Stimulated activated CD8-positive, alpha-beta memory T cell treated with anti-CD3 and anti-CD28 coated beads, Interleukin-7, amount 100 ng/mL, for 1 hour (primary cell): ENCODE measurements around the gene CACNA1C.

Source experiments
- DNase-seq, 2 donors: peaks; one replicate each; pipeline ENCODE4 v3.0.0-alpha.2; 2020; ENCODE audit warnings: low read depth in 2 of 2

The CACNA1C gene

DNA sequence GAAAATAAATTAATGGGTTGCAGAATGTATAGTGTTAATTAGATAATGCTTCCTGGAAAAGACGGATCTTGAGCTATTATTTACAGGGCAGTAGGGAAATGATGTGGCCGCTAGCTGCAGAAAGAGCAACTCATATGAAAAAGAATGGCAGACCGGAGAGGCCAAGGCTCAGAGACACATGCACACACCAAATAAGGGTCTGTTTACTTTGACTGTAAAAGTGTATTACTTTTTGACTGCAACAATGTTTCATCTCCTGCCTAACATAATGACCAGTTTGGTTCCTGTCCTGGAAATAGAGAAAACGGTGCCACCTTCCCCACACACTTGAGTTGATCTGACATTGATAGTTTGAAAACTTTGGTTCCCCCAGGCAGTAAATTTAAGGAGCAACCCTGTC lies 290.9 kb downstream of the CACNA1C start:
- DNase-seq: no peak

DNA sequence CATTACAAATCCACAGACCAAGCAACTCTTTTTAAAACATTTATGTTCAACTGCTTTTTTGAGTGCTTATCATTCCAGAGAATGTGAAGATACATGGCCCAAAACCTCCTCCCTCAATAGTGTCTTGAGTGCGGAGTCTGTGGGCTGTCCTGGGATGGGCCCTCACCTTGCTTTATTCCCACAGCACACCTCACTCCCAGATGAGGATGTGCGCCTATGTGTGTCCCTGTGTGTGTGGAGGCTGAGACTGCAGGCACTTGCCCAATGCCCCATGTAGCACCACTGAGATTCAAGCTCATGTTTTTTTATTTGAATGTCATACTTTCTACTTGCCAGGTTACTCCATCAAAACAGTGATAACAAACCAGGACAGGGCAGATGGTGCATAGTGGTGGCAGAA lies 291.7 kb downstream of the CACNA1C start:
- DNase-seq: no peak

DNA sequence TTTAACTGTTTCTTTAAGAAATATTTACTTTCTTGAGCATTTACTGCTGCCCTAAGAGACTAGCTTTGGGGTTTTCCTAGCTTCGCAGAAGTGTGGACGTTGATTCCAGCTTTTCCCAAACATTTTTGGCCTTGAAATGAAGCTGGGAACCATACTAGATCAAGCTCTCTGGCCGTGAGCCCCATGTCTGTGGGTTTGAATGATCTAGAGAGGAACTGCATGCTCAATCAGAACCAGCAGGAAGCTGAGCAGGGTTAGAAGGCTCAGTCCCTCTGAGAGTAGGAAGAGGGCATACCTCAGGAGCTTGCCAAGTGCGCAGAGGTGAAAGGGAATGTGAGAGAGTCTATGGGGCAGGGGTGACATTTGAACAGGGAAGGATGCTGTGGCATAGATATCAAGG lies 292.1 kb downstream of the CACNA1C start:
- no peak for DNase-seq

DNA sequence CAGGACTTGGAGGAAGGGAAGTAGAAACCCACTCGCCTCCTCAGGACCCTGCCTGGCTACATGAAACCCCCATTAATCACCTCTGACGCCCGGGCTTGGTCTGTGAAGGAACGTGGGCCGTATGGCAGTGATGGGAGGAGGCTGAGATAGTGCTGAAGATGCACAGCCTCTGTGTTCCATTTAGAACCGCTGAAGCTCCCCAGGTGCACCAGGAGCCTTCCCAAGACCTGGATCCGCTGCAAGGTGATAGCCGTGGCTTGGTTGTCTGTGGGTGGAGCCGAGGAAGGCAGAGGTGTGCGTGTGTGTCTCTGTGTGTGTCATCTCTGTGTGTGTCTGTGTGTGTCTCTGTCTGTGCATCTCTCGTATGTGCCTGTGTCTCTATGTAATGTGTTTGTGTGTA lies 293.1 kb downstream of the CACNA1C start:
- no peak for DNase-seq

DNA sequence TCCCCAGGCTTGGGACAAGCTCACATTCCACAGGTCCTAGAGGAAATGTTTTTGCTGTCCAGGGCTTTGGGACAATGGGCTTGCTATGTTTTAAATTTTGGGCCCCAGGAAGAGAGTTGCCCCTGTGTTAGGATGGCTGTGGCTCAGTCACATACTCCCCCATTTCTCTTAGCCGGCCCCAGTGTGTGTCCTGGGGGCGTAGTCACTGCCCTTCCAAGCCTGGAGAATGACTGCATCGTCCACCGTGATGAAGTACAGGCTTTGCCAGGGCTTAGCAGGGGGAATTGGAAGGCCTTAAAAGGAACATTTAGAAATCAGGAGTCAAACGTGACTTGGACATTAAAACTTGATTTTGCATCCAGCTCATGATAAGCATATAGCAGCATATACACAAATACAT lies 293.6 kb downstream of the CACNA1C start:
- no peak for DNase-seq

DNA sequence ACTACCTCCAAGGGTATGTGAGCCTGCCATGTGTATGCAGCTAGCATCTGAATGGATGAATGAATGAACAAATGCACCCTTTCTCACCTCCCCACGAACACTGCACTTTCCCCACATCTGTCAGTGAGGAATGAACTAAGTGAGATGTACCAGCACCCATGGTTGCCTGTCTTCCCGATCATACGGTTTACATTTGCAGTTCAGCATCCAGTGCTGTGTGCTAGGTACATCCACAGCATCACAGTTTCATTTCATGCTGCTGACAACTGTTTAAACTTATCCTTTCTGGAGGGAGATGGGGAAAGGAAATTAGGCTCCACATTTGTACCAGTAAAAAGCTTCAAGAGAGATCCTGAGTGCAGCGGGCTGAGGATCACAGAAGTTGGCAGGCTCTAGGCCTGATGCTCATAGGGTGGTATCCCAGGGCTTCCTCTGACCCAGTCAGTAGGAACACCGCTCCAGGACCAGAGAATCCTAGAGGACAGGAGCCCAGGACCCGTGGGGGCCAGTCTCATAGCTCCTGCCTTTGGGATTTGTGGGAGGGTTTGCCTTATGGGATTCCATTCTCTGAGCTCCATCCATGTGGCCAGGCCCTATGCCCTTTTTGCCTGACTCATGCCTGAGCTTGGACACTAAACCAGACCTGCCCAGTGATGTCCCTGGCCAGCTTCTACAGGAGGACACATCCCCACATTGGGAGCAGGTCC lies 294.5 kb downstream of the CACNA1C start:
- DNase-seq: no peak

DNA sequence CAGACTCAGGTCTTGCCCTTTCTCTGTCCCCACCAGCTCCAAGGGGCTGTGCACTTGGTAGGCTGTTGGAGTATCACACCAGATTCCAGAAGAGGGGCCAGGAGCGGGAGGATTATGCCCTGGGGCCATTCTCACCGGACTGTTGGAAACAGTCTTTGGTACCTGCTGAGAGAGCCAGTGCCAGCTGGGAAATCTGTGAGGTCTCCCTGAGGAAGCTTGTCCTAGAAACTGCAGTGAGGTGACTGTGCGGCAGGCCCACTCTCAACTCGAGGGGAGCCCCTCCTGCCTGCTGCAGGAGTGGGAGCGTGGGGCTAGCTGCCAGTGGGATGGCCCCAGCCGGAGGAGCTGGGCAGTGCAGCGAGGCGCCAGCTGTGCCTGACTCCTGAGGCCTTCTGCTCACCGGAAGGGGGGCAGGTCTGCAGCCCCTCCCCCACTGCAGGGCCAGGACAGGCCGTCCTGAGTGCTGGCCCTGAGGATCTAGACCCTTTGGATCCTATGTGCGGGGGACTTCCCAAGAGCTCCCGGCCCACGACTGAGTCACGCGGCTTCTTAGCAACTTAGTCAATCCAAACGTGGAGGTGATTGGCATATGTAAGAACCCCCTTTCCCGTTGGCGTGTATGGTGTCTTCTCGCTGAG lies 295.2 kb downstream of the CACNA1C start:
- no peak for DNase-seq

DNA sequence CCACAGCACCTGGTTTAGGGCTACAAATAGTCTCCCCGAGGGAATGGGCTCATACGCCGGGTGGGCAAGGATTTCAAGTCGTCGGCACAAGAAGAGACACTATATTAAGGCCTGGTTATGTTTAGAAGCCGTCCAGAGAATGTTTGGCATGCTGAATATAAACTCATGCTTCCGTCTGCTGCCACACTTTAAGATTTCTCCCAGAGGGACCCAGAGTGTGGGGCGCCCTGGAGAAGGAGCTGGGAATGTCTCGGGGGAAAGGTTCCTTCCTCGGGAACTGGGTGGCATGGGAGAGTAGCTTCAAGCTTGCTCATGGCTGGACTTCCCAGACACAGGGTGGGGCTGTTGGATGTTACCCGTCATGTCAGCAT lies 295.7 kb downstream of the CACNA1C start:
- no peak for DNase-seq

DNA sequence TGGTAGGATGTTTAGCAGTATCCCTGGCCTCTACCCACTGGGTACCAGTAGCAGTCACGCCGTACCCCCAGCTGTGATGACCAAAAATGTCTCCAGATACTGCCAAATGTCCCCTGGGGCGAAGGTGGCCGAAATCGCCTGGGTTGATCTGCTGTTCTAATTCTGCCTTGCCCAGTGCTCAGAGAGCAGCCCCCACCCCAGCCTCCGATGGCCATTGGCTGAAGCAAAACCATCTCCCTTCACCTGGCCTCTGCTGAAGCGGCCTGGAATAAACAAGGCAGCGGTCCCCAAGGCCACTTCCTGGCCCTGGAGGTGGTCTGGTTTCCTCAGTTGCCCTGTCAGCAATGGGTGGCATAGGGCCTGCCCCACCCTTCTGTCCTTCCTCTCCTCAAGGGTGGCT lies 298.4 kb downstream of the CACNA1C start:
- DNase-seq: no peak

DNA sequence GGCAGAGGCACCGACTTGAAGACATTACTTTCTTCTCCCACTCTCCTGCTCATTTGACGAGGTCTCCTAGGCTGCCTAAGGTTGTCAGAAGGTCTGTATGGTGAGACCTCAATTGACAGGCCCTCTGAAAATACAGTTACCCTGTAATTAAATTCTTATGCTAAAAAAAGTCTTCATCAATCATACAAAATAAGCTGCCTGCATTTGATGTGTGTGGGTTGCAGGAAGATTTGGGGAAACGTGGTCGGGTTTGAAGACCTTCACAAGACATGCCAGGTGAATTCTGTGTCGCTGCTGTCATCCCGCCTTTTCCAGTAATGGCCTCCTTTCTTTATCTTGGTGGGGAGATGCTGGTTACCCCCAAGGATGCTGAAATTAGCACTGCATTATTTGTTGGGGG lies 299.4 kb downstream of the CACNA1C start:
- DNase-seq: no peak

DNA sequence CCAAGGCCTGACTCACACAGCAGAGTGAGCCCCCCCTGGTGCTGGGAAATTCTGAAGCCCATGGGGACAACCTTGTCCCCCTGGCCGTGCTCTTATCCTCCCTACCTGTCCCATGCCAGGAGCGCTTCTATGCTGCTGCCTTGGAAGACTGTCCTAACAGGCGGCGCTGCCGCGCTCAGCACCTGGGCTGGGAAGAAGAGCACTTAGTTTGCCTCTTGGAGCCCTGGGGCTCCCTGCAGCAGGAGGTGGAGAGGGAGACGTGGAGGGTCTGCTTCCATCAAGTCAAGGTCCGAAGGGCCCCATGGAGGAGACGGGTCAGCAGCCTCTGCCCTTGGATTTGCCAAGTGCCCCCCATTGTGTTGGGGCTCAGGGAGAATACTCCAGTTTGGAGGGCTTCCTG lies 300.5 kb downstream of the CACNA1C start:
- no peak for DNase-seq

DNA sequence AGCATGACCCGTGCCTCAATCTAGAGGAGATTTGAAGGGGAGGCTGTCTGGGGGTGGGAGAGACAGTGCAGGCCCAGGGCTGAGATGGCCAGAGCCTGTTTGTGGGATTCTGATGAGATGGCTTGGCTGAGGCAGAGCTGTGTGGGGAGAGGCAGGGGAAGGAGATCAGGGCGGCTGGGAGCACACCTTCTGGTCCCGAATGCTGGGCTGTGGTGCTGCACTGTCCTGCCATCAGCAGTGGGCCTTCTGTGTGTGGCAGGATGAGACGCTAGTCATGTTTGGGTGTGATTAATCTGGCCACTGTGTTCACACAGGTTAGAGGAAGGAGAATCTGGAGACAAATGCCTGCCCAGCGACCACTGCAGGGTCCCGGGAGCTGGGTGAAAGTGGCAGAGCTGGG lies 300.9 kb downstream of the CACNA1C start:
- DNase-seq: no peak

DNA sequence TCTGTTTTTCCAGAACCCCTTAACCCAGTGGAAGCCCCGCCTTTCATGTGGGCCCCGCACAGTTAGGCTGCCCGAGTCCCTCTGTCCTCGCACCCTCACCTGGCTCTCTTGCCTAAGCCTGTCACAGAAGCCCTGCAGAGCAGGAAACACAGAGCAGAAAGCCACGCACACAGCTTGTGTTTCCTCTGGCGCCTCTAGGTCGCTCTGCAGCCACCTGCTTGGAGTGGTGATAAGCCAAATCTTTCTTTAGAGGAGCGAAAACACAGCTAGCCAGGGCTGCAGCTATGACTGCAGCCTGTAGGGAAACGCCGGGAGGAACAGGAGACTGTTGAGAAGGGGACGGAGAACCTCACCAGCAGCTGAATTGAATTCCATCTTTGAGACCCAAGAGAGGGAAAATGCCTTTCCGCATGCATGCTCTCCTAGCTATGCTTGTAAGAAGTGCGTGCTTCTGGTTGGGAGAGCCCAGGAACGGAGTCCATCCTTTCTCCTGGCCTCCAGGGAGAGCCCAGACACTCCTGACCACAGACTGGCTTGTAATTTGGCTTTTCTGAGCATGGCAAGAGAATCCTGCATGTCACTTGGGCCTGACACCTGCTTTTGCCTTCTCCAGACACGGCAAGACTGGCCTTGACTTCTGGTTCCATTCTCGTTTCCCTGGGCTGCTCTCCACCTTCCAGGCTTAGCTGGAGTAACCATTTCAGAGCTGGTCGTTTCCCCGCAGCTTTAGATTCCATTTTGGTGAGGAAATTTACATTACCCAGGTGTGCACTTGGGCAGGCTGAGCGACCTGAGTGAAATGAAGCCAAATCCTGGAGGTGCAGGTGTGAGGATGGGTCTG lies 301.6 kb downstream of the CACNA1C start:
- DNase-seq: no peak

DNA sequence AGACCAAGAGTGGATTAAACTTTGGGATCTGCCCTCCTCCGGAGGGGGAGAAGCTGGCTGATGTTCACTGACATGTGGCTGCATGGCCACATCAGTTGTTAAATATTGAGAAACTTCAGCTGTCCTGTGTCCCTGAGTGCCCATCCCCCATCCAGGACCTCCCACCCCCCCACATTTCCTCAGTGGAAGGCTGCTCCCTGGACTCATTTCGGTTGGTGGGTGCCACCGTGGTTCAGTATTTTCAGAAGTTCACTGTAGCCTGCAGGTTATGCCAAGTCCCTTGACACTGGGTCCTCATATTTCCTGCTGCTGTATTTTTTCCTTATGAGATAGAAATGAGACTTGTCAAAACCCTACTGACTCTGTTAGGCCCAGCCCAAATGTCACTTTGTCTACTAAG lies 302.4 kb downstream of the CACNA1C start:
- DNase-seq: no peak

DNA sequence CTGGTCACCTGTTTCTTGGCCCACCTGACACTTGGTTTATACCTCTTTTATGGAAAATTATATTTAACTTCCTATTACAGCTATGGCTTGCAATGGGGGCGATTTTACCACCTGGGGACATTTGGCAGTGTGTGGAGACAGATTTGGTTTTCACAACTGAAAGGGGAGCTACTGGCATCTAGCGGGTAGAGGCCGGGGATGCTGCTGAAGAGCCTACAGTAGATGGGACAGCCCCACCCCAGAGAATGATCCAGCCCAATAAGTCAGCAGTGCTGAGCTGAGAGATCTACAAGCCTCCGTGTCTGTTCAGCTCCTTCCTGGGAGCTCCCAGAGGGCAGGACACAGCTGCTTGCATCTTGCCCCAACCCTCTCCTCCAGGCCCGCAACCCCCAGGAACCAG lies 302.8 kb downstream of the CACNA1C start:
- DNase-seq: no peak

DNA sequence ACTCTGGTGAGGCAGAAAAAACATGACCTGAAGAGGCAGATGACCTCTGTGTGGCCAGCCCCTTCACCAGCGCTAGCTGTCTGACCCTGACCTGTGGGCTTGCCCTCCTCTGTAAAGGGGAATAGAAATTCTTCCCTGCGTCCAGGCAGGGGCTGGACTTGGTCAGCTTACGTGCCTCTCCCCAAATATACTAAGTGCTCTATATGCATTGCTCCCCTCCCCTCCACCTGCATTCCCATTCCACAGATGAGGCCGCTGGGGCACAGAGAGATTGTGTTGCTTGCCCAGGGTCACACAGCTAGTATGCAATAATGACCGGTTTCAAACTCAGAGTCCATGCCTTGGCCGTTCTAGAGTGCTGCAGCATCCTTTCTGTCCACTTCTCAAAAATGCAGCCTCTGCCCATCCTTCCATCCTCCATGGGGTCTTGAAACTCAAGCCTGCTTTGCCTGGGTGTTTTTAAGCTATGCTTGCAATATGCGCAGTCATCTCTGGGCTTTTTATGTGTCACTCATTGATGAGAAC lies 303.9 kb downstream of the CACNA1C start:
- no peak for DNase-seq

DNA sequence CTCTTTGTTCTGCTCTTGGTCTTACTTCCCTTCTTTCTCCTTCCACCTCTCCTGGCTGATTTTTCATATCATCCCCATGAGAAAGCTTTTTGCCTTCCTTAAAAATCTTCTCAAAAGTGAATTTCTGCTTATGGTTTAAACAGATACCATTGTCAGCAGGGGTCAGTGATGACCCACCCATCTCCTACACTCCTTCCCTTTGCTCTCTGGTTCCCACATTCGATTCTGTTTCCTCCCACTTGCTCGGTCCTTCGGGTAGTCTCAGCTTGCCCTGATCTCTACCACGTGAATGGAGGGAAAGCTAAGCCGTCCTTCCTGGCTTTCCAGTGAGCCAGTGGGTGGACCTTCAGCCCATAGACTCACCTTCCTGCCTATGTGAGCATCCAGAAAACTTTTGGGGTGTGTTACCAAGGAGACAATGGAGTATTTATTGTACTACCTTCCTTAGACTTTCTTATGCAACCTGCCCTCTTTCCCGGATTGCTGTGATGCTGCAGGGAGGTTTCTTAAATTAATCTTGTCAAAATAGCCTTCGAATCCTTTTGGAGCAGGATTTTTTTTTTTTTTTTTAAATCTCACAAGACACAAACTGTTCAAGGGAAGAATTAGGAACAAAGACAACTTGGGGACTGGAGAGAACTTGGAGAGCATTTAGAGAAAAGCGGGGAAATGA lies 306.3 kb downstream of the CACNA1C start:
- DNase-seq: no peak

DNA sequence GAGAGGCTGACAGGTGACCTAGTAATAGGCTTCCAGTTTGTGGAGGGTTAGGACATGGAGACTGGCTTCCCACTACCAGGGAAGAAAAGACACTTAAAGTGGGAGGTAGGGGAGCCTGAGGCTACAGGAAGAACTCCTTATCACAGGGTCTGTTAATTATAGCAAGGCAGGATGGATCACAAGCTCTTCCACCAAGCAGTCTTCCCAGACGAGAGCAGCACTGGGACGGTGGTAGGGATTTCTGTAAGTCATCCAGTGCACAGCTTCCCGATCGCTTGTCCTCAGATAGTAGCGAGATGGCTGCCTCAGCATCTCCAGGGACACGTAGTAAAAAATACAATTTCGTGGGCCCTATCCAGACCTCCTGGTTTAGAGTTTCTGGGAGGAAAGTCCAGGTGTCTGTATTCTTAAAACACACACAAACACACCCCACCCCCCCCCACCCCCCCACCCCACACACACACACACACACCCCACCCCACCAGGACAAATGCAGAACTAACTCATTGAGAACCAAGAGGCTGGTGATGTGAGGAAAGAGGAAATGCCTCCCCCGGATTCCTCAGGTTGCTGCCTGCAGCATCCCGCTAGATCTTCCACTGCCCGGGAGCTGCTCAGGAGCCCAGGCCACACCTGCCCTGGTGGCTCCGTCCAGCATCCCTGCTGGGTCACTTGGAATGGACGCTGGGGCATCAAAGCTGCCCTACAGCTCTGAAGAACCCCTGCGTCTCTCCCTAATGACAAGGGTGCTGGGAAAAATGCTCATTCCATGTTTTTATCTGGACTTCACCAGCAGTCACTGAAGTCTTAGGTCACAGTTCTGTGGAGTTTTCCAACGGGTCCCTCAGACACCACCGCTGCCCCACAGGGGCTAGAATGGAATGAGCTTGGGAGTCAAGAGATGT lies 307.2 kb downstream of the CACNA1C start:
- DNase-seq: no peak

DNA sequence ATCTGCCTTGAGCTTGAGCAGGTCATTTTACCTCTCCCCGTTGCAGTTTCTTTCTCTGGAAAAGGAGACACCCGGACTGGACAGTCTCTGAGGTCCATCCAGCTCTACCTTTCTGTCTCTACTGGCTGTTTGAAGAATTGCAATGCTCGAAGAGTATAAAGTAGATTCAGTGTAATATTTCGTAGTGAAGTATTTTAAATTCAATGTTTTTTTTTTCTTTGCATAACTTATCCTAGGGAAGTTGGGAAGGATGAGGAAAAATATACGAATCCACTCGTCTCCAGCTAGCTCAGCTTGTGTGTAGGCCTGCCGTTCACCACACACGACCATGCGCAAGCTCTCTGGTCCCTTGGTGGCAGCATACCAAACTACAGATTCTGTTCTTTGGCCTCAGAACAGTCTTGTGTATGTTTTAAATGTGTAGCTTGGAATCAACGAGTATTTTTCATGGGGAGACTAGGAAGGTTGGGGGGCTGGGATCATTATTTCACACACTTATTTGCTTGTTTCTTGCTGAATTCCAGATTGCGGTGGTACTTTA lies 307.9 kb downstream of the CACNA1C start:
- DNase-seq: no peak

DNA sequence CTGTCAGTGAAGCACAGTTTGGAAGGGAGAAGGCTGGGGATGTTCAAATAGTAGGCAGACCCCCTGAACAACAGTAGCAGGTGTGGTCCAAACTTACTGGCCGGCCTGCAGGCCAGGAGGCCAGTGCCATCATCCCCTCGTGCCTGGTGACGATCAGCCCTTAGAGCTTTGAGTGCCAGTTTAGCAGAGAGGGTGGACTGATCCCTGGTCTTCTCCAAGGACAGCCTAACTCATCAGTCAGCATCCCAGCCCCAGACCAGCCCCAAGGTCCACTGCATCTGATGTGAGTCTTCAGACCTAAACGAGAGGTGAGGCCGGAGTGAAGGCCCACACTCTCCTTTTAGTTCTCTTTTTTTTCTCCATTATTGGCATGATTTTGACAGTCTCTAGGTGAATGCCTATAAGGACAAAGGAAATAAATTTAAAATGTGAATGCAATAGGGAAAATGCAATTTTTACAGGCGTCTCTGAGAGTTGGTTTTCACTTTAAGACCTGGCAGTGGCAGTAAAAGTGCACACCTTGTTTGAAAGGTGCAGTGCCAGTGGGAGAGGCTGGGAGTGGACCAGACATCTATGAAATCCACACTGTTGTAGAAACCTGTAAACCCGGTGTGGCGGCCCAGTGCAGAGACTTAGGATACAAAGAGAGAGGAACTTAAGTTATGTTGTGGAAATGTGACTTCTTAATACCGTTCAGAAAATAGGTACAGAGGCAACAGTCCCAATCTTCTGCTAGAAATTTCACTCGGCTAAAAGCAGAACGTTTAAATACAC lies 311.2 kb downstream of the CACNA1C start:
- DNase-seq: no peak
